MM.1S (cell line): ENCODE results near the gene NTM.

Experiments
- DNase-seq: peaks from one replicate; pipeline ENCODE4 v3.0.0-alpha.2; 2015
- H2AFZ ChIP-seq: fragments of 300-600 bp; sonication (generic); 2 replicates; pipeline ENCODE4 v1.6.0; 2016; ENCODE audit warnings: antibody characterized with exemption, low read length
- H3F3A ChIP-seq: fragments of 300-600 bp; sonication (generic); 2 replicates; pipeline ENCODE4 v1.6.1; 2016; ENCODE audit warnings: mild to moderate bottlenecking, antibody characterized with exemption, low read length, moderate library complexity, mixed read lengths; ENCODE audit not compliant: insufficient read depth
- H3K27ac ChIP-seq: fragments of 300-600 bp; sonication (generic); 2 replicates; pipeline ENCODE4 v1.5.1; 2016; ENCODE audit warnings: mild to moderate bottlenecking, low read length
- H3K27me3 ChIP-seq: fragments of 300-600 bp; sonication (generic); replicated peaks from 2 replicates; pipeline ENCODE4 v1.6.0; 2016; ENCODE audit warnings: low read length; ENCODE audit not compliant: insufficient read depth
- H3K36me3 ChIP-seq: fragments of 300-600 bp; sonication (generic); replicated peaks from 2 replicates; pipeline ENCODE4 v1.6.1; 2016; ENCODE audit warnings: mild to moderate bottlenecking, low read length, mixed read lengths; ENCODE audit not compliant: insufficient read depth
- H3K4me1 ChIP-seq: fragments of 300-600 bp; sonication (generic); 2 replicates; pipeline ENCODE4 v1.6.1; 2016; ENCODE audit warnings: low read length, mixed read lengths
- H3K4me2 ChIP-seq: fragments of 300-600 bp; sonication (generic); 2 replicates; pipeline ENCODE4 v1.6.0; 2016; ENCODE audit warnings: low read depth, low read length
- H3K4me3 ChIP-seq: fragments of 300-600 bp; sonication (generic); 2 replicates; pipeline ENCODE4 v1.5.1; 2016; ENCODE audit warnings: low read length, mixed read lengths
- H3K79me2 ChIP-seq: fragments of 300-600 bp; sonication (generic); 2 replicates; pipeline ENCODE4 v1.6.1; 2016; ENCODE audit warnings: mixed run types, low read length, mixed read lengths
- H3K9ac ChIP-seq: fragments of 300-600 bp; sonication (generic); 2 replicates; pipeline ENCODE4 v1.6.1; 2016; ENCODE audit warnings: low read length, mixed read lengths
- H3K9me2 ChIP-seq: fragments of 300-600 bp; sonication (generic); replicated peaks from 2 replicates; pipeline ENCODE4 v1.6.1; 2016; ENCODE audit warnings: mild to moderate bottlenecking, low read length, mixed read lengths; ENCODE audit not compliant: insufficient read depth
- H3K9me3 ChIP-seq: fragments of 300-600 bp; sonication (generic); replicated peaks from 2 replicates; pipeline ENCODE4 v1.6.1; 2016; ENCODE audit warnings: mild to moderate bottlenecking, low read length, mixed read lengths; ENCODE audit not compliant: insufficient read depth
- H4K20me1 ChIP-seq: fragments of 300-600 bp; sonication (generic); 2 replicates; pipeline ENCODE4 v1.6.1; 2016; ENCODE audit warnings: mild to moderate bottlenecking, low read length, moderate library complexity, mixed read lengths; ENCODE audit not compliant: insufficient read depth
- EZH2 ChIP-seq: fragments of 300-600 bp; sonication (generic); optimal IDR thresholded peaks from 2 replicates; pipeline ENCODE3; 2017; ENCODE audit warnings: low read depth, mild to moderate bottlenecking, antibody characterized with exemption, low read length, mixed read lengths
- EZH2phosphoT487 ChIP-seq: fragments of 300-600 bp; sonication (generic); IDR thresholded peaks from 2 replicates; pipeline ENCODE4 v1.6.1; 2018; ENCODE audit warnings: antibody characterized with exemption, low read length
- TF ChIP-seq, protein P1 (sequence below): fragments of 300-600 bp; sonication (generic); IDR thresholded peaks from 2 replicates; pipeline ENCODE4 v1.5.1; 2016; ENCODE audit warnings: antibody characterized with exemption, low read length, mixed read lengths

Gene NTM

DNA sequence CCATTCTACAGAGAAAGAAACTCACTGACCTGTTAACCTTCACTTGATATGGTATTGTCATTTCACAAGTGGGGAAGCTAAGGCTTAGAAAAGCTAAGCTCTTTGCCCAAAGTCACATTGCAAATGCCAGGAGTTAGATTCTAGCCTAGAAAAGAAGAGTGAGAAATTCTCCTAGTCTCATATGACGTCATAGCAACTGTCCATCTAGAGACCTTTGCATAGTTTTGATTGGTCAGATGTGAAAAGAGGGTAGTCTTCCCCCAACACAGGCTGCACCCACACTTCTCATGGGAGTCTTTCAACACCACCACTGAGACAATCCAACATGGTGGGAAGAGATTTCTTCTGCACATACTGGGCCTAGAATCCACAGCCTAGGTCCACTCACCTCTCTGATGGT lies 197.9 kb downstream of the NTM start:
- H2AFZ ChIP-seq: no peak overlapping the region
- H3K36me3 ChIP-seq: no peaks in the 10 kb centered on the region
- no peaks in the 10 kb centered on the region for H3K9me3 ChIP-seq
- H3K79me2 ChIP-seq: no peaks in the 10 kb centered on the region
- H3K4me3 ChIP-seq: no peak overlapping the region
- H3K9ac ChIP-seq: no peak overlapping the region
- no peak for TF ChIP-seq EZH2phosphoT487
- TF ChIP-seq EZH2: no peak
- TF ChIP-seq, protein P1, sequence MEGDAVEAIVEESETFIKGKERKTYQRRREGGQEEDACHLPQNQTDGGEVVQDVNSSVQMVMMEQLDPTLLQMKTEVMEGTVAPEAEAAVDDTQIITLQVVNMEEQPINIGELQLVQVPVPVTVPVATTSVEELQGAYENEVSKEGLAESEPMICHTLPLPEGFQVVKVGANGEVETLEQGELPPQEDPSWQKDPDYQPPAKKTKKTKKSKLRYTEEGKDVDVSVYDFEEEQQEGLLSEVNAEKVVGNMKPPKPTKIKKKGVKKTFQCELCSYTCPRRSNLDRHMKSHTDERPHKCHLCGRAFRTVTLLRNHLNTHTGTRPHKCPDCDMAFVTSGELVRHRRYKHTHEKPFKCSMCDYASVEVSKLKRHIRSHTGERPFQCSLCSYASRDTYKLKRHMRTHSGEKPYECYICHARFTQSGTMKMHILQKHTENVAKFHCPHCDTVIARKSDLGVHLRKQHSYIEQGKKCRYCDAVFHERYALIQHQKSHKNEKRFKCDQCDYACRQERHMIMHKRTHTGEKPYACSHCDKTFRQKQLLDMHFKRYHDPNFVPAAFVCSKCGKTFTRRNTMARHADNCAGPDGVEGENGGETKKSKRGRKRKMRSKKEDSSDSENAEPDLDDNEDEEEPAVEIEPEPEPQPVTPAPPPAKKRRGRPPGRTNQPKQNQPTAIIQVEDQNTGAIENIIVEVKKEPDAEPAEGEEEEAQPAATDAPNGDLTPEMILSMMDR: no peak
- DNase-seq: no peak
- H4K20me1 ChIP-seq: no peaks in the 10 kb centered on the region
- no peak overlapping the region for H3K4me2 ChIP-seq
- no peaks in the 10 kb centered on the region for H3K4me1 ChIP-seq
- no peaks in the 10 kb centered on the region for H3F3A ChIP-seq
- no peak overlapping the region for H3K27ac ChIP-seq
- H3K27me3 ChIP-seq: no peaks in the 10 kb centered on the region
- H3K9me2 ChIP-seq: no peaks in the 10 kb centered on the region

DNA sequence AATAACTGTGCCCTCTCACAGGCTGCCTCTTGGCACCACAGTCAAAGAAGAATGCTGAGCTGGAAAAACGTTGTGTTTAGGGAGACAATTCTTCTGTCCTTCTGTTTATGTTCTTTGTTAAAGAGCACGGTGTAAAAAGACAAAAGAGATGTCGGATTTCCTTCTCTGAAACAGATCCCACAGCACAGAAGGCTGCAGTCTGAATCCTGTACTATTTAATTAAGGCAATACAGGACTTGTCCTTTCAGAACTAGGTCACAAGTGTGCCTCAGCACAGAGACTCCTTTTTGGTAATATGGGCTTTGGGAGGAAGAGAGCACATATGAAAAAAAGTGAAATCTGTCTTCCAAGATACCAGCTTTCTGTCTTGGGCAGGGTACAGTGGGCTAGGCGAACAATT lies 201.2 kb downstream of the NTM start:
- no peaks in the 10 kb centered on the region for H4K20me1 ChIP-seq
- no peak overlapping the region for H3K4me3 ChIP-seq
- H3K9me2 ChIP-seq: no peaks in the 10 kb centered on the region
- no peaks in the 10 kb centered on the region for H3K4me1 ChIP-seq
- no peaks in the 10 kb centered on the region for H3F3A ChIP-seq
- no peaks in the 10 kb centered on the region for H3K9me3 ChIP-seq
- H3K79me2 ChIP-seq: no peaks in the 10 kb centered on the region
- H3K27me3 ChIP-seq: no peaks in the 10 kb centered on the region
- H3K36me3 ChIP-seq: no peaks in the 10 kb centered on the region
- TF ChIP-seq EZH2: no peak
- TF ChIP-seq, protein P1: no peak
- TF ChIP-seq EZH2phosphoT487: no peak
- no peak overlapping the region for H2AFZ ChIP-seq
- no peak overlapping the region for H3K4me2 ChIP-seq
- no peak overlapping the region for H3K27ac ChIP-seq
- no peak for DNase-seq
- H3K9ac ChIP-seq: no peak overlapping the region

DNA sequence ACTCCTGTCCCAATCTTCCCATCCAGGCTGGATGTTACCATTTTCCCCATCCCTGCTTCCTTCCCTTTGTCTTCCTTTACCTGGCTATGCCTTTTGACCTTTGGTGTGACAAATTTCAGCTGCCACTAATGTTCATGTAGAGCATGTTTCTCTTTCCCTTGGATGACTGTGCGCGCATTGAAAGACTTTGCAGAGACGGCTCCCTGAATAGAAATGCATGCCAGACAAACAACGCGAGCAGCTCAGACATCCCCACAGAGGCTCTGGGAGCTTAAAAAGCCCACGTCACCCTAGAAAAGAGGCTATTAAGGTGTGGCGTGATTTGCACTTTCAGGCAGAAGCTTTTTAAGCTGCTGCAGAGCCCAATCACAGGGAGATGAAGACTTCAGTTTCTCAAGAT lies 202.0 kb downstream of the NTM start:
- H3K27ac ChIP-seq: no peak overlapping the region
- H4K20me1 ChIP-seq: no peaks in the 10 kb centered on the region
- H3K27me3 ChIP-seq: no peaks in the 10 kb centered on the region
- no peak overlapping the region for H3K4me3 ChIP-seq
- no peak overlapping the region for H2AFZ ChIP-seq
- TF ChIP-seq EZH2phosphoT487 (no peak), EZH2 (no peak)
- TF ChIP-seq, protein P1: no peak
- H3K36me3 ChIP-seq: no peaks in the 10 kb centered on the region
- H3F3A ChIP-seq: no peaks in the 10 kb centered on the region
- H3K9me3 ChIP-seq: no peaks in the 10 kb centered on the region
- H3K9ac ChIP-seq: no peak overlapping the region
- H3K9me2 ChIP-seq: no peaks in the 10 kb centered on the region
- DNase-seq: no peak
- no peak overlapping the region for H3K4me2 ChIP-seq
- no peaks in the 10 kb centered on the region for H3K4me1 ChIP-seq
- no peaks in the 10 kb centered on the region for H3K79me2 ChIP-seq

DNA sequence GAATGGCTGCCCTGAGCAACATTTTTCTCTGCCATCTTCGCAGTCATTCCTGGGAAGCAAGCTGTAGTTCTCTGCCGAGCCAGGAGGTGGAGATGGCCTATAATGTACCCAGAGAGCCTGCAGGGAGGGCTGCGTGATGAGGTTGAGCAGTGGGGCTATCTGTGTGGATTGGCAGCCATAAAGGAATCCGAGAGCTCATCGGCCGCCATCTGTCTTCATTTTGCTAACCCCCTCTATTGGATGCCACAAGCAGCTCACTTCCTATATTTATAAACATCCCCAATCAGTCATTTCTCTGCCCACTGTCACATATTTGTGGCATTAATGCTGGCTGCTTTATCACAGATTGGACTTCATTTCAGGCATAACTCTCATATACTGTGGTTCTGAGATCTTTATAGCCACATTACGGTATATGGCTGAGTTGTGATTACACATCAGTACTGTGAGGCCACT lies 209.5 kb downstream of the NTM start:
- Histone ChIP-seq H3K4me1 (no peaks in the 10 kb centered on the region), H3K36me3 (no peaks in the 10 kb centered on the region), H3F3A (no peaks in the 10 kb centered on the region), H3K79me2 (no peaks in the 10 kb centered on the region), H3K4me3 (no peak overlapping the region), H3K4me2 (no peak overlapping the region), H3K9me2 (no peaks in the 10 kb centered on the region), H3K9me3 (no peaks in the 10 kb centered on the region), H4K20me1 (no peaks in the 10 kb centered on the region), H3K9ac (no peak overlapping the region), H3K27ac (no peak overlapping the region), H3K27me3 (no peaks in the 10 kb centered on the region), H2AFZ (no peak overlapping the region)
- no peak for TF ChIP-seq EZH2phosphoT487
- TF ChIP-seq EZH2: no peak
- TF ChIP-seq, protein P1: peak; percentile 25; the same call in 1 of the 2 replicates
- DNase-seq: no peak
